ENCODE data around the gene PRRT1B.
"Not testable (repeated sequence)": the region's sequence is repeated elsewhere in the genome, so short reads cannot be mapped to it uniquely, and the experiment has no call there.

PRRT1B gene

GRCh38 chr9:131523086-131523388 is 22.3 kb upstream of the PRRT1B start:
- no peak for DNase-seq

- no peak for DNase-seq
Observed at GRCh38 chr9:131523451-131524435, 21.6 kb upstream of the PRRT1B start.

DNA sequence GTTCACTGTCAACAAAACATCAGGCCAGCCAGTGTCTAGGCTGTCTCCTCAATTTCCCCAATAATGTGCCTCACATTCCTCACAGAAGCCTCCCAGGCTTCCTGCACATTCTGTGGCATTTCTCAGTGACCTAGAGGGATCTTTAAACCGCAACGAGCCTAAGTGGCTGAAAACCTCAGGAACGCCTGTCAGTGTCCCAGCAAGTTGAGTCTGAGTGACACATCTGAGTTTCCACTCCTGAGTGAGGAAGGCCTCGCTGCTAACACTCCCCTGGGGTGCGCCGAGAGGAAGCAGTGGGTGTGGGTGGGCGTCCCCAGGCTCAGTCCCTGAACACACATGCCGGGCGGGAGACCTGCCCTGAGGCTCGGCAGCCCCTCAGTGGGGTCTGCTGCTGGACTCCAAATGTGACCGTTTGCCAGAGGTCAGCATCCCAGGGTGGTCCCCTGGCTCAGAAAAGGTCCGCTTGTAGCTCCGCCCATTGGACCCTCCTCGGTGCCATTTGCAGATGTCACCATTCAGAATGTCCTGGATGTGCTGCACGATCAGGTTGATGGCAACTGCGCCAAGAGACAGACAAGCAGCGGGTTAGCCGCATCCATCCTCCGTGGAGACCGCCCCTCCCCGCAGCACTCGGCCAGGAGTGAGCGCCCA is 20.5 kb upstream of the PRRT1B start:
- DNase-seq, result no peak

GRCh38 chr9:131525643-131526565 is 19.4 kb upstream of the PRRT1B start:
- DNase-seq, result no peak

DNA sequence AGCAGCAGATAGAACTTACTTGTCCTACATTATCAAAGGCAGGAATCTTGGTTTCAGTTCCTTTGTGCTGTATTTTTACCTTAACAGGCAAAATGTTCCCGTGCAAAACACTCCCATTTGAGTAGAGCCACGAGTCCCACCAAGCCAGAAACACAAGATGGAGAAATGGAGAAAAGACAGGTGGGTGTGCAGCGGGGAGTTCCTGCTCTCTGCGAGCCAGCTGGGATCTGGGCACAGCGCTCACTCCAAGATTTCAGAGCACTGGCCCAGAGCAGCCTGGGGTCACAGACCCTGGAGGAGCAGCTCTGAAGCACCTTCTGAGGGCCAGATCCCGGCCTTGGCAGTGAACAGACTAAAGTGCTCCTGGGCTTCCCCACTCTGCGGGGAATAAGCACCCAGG is 17.1 kb upstream of the PRRT1B start:
- DNase-seq, result no peak

DNA sequence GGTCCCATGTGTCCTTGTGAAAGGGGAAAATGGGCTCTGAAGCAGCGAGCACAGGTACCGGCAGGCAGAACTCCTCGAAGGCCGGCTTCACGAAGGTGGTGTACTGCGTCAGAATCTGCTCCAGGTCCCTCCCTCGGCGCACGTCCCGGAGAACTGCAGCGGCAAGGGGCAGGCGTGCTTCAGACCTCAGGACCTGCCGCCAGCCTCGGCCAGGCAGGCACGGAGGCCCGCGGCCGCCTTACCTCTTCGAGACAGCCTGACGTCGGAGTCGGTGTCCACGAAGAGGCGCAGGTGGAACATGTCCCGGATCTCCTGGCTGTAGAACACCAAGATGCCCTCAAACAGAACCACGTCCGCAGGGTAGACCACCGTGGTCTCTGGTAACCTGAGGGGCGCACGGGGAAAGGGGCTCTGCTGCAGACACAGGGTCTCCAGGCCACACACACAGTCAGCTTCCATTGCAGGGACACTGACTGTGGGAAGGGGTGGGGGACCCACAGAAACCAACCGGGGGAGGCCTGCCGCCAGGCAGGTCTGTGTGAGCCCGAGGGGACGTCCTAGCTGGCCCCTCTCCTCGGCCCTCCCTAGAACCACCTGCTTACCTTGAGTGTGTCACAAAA is 16.3 kb upstream of the PRRT1B start:
- DNase-seq, result no peak

DNA sequence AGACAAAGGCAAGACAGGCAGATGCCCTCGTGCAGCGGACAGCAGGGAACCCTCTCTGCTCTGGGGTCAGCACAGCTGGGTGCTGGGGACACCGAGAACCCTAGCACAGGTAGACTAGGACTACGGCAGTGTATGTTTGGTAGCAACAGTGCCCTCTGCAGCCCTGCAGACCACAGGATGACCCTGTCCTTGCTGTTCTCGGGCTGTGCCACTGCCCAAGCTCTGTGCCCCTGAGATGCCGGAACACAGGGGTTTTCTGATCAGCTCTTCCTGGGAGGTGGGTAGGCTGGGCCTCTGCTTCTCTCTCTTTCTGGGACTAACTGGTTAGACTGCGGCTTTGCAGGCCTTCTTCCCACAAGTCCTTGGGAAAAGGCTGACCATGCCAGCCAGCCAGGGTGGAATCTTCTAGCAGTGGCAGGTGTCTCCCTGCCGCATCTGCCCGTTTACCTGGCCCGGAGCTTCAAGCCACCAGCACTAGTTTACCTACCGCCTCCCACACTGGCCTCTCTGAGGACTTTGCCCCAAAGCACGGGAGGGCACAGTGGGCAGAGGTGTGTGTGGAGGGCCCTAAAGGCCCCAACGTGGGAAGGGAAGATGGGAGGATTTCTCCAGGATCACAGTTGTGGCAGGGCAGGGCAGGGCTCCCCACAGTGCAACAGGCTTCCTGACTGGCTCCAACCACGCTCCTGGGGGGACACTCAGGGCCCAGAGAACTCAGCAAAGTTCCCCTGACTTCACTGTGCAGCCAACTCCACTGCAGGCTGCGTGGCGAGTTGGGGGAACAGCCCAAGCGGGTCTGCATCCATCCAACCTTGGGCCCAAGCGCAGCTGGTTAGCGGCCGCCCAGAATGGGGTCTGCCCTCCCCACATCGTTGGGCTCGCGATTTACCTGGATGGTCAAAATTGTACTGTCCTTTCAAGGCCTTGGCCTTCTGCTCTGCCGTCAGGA is 15.5 kb upstream of the PRRT1B start:
- DNase-seq, result no peak

GRCh38 chr9:131530546-131530919 is 14.8 kb upstream of the PRRT1B start:
- peak; percentile 20 for DNase-seq

GRCh38 chr9:131530920-131531832 is 14.1 kb upstream of the PRRT1B start, which contains the start of gene UCK1:
Gene UCK1 (minus strand): TSS chr9:131531263. CDS start chr9:131531174, 89 bp downstream.
- DNase-seq, result peak; percentile 76

- no peak for DNase-seq
Observed at GRCh38 chr9:131534721-131535237, 10.5 kb upstream of the PRRT1B start.

- no peak for DNase-seq
Observed at GRCh38 chr9:131537946-131538345, 7.4 kb upstream of the PRRT1B start.

DNA sequence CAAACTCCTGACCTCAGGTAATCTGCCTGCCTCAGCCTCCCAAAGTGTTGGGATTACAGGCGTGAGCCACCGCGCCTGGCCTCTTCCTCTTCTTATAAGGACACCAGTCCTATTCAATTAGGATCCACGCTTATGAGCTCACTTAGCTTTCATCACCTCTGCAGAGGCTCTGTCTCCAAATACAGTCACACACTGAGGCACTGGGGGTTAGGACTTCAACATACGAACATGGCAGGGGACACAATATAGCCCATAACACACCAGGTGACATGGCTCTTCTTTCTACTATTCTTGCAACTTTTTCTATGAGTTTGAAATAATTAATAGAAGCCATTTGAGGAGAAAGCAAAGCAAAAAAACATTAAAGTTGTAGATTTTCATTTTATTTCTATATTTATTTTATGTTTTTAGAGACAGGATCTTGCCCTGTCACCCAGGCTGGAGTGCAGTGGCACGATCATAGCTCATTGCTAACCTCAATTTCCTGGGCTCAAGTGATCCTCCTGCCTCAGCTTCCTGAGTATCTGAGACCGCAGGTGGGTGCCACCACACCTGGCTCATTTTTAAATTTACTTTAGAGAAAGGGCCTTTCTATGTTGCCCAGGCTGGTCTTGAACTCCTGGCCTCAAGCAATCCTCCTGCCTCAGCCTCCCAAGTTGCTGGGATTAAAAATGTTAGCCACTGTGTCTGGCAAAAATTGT is 6.0 kb upstream of the PRRT1B start:
- DNase-seq, result no peak

GRCh38 chr9:131543141-131543540 is 2.2 kb upstream of the PRRT1B start:
- no peak for DNase-seq

DNA sequence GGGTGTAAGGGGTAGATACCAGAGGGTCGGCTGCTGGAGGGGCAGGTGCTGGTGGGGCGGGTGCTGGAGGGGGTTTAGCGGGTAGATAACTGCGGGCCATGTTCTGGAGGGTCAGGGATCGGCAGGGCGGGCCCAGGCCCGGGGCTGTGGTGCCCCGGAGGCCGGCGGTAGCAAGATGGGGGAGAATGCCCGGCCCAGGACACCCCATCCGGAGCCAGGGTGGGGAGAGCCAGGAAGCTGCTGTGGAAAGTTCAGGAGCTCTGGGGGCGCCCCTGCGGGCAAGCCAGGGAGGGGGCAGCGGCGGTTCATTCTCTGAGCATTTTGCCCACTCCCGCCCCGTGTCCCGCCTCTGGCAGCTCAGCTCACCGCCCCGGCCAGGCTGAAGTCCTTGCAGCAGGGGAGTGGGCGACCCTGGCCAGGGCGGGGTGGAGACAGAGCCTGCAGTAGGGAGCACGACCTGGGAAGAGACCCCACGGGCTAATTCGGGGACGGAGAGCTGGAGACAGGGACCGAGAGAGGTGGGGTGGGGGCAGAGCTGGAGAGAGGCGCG is 538 bp downstream of the PRRT1B start:
- DNase-seq, result no peak

GRCh38 chr9:131546336-131547084 is 1.2 kb downstream of the PRRT1B start:
- DNase-seq, result no peak

DNA sequence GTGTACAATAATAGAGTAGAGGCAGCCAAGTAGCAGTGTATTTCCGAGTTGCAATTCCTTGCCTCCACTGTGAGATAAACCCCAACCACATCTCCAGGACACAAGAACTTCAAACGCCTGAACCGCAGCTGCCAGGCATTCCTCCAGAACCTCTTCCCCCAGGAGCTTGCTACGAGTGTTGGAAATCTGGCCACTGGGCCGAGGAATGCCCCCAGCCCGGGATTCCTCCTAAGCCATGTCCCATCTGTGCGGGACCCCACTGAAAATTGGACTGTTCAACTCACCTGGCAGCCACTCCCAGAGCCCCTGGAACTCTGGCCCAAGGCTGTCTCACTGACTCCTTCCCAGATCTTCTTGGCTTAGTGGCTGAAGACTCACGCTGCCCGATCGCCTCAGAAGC is 3.9 kb downstream of the PRRT1B start:
- DNase-seq, result not testable (repeated sequence)

DNA sequence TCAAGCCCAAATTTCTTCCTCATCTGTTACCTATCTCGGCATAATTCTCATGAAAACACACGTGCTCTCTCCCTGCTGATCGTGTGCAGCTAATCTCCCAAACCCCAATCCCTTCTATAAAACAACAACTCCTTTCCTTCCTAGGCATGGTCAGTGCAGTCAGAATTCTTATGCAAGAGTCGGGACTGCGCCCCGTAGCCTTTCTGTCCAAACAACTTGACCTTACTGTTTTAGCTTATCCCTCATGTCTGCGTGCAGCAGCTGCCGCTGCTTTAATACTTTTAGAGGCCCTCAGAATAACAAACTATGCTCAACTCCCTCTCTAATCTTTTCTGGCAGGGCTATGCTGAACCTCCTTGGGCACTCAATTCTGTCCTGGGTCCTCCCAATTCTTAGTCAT is 5.1 kb downstream of the PRRT1B start:
- not testable (repeated sequence) for DNase-seq

DNA sequence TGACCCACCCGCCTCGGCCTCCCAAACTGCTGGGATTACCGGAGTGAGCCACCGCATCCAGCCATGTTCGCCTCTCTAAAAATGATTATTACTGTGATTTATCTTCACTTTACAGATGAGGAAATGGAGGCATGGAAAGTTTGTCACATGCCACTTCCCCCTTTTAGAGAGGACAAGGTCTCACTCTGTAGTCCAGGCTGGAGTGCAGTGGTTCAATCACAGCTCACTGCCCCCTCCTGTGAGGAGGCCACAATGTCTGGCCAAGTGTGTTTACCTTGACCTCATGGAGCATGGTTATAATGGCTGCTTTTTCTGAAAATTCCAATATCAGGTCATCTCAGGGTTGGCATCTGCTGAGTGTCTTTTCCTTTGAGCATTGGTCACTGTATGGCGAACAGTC is 6.7 kb downstream of the PRRT1B start:
- DNase-seq, result no peak

Data from stimulated activated CD4-positive, alpha-beta T cell treated with anti-CD3 and anti-CD28 coated beads, Interleukin-1b, Interleukin-23, amount 100 ng/mL, for 48 hours (primary cell).